AG08395 (cell line): Measurements from ENCODE around the gene GGT1.
A peak's percentile ranks its signal among the peaks of the same experiment; 100 is the strongest.
"Not testable (repeated sequence)": the region's sequence is repeated elsewhere in the genome, so short reads cannot be mapped to it uniquely, and the experiment has no call there.

Experiments used
- DNase-seq: peaks from one replicate; pipeline ENCODE4 v3.0.0; 2012; ENCODE audit warnings: mixed read lengths, low spot score

GGT1 gene

GRCh38 chr22:24584166-24584790 is 18.7 kb upstream of the GGT1 start:
- no peak for DNase-seq

GRCh38 chr22:24584871-24585411 is 18.1 kb upstream of the GGT1 start:
- no peak for DNase-seq

- no peak for DNase-seq
Measured at GRCh38 chr22:24585461-24585860, 17.5 kb upstream of the GGT1 start.

GRCh38 chr22:24585927-24586546 is 17.0 kb upstream of the GGT1 start:
- no peak for DNase-seq

DNA sequence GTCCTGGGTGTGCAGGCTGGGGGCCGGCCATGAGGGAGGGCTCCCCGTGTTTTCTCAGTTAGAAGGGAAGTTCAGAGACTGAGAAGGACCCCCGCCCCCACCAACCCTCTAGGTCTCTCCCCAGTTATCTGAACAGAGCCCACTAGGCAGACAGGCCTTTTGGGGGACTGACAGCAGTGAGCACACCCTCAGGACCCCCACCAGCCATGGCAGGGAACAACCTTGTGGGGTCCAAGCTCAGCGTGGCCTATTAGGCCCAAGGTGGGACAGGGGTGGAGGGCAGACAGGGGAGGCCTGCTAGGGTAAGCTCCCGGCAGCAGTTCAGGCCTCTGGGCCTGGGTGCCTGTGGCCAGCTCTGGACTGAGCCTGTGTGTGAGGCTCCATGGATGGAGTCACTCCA is 15.7 kb upstream of the GGT1 start:
- no peak for DNase-seq

DNA sequence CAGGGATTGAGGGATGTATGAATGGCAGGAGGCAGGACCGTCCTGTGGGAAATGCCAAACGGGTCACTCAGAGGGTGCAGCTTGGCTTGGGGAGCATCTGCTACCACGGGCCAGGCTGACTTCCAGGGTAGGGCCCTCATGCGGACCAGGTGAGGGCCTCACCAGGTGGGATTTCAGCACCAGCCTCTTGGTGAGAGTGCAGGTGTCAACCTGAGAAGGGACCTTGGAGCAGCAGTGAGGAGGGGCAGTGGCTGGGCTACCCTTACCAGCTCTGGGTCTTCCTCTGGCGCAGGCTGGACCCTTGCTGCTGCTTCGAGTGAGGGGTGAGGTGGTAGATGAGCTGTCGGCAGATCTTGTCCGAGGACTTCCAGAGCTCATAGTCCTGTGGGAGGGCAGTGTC is 15.0 kb upstream of the GGT1 start:
- no peak for DNase-seq

DNA sequence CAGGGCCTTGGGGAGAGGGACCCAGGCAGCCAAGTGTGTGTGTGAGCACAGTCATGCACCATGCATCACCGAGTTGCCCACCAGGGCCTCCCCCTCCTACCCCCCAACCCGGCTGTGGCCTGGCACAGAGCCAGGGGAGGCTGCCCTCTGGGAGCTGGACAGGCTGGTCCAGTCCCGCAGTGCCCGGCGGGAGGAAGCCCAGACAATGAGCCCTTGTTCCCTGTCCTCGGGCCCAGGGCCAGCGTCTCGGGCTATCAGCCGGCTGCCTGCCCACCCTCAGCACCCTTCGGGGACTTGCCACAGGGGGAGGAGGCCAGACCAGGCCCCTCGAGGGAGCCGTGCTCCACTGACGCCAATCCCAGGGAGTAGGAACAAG is 14.6 kb upstream of the GGT1 start:
- DNase-seq, result no peak

GRCh38 chr22:24588757-24589481 is 14.1 kb upstream of the GGT1 start:
- DNase-seq, result no peak

- DNase-seq, result no peak
Measured at GRCh38 chr22:24589518-24590030, 13.4 kb upstream of the GGT1 start.

- no peak for DNase-seq
Measured at GRCh38 chr22:24590596-24591173, 12.3 kb upstream of the GGT1 start.

DNA sequence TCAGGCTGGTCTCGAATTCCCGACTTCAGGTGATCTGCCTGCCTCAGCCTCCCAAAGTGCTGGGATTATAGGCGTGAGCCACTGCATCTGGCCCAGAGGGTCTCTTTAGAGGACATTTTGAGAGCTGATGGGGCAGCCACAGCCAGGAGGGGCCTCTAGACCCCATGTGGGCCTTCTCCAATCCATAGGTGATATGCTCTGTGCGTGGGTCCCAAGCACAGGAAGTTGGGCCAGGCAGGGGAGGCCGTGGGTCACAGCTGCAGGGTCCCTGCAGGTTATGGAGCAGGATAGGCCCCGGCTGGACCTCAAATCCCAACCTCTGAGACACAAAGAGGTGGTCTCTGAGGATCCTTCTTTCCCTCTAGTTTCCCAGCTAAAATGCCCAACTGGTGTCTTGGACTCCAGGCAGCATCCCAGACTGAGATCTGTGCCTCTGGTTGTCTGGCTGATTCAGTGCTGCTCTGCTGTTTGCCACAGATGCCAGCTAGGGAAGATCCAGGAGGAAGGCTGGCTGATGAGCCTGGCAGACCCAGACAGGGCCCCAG is 11.6 kb upstream of the GGT1 start:
- no peak for DNase-seq

DNA sequence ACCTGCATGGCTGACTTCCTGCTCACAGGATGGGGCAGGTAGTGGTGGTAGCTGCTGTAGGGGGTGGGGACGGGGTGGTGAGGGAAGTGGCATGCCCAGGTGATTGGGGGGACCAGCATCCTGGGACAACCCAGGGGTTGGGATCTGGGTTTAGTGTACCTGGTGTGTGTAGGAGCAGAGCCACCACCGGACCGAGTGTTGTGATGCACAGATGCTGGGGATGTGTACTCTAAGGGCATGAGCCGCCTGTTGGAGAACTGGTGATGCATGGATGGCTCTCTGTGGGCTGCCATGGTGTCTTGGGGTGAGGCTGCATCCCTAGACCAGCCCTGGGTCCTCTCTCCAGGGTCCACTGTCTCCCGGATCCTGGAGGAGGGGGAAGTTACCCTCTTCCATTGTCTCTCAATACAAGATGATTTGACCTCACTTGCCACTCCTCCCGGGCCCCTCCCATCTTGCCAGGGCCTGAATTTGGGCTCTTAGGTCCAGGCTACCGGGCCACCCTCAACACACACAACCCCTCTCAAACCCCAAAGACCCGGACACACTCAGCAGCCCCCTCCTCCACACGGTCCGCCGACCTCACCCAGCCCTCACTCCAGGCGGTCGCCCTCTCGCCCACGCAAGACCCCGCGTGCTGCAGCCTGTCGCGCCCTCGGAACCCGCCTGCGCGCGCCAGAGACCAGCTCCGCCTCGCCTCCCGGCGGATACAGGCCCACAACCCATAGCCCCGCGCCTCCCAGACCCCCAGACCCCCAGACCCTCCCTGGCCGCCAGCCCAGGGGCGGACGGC is 10.7 kb upstream of the GGT1 start:
- peak; percentile 31 for DNase-seq

- peak; percentile 96 for DNase-seq
Measured at GRCh38 chr22:24592851-24593558, 10.0 kb upstream of the GGT1 start, which contains the start of gene LRRC75B. TSS of gene LRRC75B (minus strand) at chr22:24593073. CDS start at chr22:24593039, 34 bp downstream.

DNA sequence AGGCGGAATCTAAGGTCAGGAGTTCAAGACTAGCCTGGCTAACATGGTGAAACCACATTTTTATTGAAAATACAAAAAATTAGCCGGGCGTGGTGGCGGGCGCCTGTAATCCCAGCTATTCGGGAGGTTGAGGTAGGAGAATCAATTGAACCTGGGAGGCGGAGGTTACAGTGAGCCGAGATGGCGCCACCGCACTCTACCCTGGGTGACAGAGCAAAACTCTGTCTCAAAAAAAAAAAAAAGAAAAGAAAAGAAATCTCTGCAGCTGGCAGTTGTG is 9.5 kb upstream of the GGT1 start:
- DNase-seq, result not testable (repeated sequence)

DNA sequence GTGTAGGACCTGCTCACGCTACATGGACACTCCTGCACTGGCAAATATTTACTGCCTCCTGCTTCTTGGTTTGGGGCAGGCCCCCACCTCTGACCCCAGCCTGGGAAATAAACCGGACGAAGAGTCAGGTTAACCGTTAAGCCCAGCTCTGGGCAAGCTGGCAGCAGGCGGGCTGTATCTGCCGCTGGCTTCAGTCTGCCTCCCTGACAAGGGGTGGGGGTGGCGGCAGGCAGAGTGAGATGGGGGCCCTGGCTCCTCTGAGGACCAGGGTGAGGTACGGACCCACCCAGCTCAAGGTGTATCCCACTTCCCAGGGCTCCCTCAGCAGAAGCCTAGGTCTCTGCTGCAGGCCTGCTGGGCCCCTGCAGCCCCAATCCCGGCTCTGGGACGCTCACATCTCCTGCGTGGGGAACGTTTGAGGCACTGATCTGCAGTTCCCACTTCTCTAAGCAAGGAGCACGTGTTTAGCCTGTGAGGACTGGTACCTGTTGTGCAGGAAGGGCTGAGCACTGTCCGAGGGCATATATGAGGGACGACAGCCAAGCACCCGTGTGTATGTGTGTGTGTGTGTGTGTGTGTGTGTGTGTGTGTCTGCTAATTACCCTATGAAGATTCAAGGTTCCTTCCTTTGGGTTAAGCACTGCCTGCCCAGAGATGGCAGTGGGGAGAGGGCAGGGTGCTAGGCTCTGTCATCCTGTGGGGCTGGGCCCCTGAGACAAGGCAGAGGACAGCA is 9.0 kb upstream of the GGT1 start:
- DNase-seq, result no peak

- DNase-seq, result no peak
Measured at GRCh38 chr22:24594569-24595120, 8.3 kb upstream of the GGT1 start.

DNA sequence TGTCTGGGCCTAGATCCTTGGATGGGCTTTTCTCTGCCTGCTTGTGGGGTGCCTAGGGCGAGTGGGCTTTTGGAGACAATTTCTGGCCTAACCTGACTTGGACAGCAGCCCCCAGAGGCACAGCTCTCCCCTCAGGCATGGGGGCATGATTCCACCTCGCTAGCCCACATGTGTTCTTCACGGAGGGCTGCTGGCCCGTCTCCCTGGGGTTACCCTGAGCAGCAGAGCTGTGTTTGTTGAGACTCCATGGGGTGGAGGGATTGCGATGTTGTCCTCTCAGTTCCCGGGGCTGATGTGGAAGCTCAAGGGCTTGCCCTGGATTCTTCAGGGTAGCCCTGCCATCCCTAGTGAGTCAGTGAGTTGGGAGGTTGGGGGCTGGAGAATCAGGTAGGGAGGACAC is 7.8 kb upstream of the GGT1 start:
- DNase-seq, result no peak

DNA sequence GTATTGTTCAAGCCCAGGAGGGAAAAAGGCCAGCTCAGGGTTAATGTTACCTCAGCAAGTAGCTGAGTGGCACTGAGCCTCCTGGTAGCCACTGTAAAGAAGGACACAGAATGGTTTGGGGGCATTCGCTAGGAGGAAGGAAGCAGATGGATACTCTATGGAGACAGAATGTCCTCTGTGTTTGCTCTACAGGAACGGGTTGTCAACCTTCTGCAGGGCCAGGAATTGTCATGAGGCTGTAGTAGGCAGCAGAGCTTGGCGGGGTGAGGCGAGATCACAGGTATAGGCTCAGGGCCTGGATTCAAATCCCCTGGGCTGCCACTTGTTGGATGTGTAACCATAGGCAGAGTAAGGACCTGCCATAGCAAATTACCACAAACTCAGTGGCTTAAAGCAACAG is 7.1 kb upstream of the GGT1 start:
- no peak for DNase-seq

DNA sequence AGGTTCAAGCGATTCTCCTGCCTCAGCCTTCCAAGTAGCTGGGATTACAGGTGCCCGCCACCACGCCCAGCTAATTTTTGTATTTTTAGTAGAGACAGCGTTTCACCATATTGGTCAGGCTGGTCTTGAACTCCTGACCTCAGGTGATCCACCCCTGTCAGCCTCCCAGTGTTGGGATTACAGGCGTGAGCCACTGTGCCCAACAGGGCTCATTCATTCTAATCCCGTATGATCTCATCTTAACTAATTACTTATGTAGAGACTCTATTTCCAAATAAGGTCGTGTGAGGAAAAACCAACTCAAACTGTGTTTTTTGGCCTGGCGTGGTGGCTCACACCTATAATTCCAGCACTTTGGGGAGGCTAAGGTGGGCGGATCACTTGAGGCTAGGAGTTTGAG is 5.9 kb upstream of the GGT1 start:
- not testable (repeated sequence) for DNase-seq

DNA sequence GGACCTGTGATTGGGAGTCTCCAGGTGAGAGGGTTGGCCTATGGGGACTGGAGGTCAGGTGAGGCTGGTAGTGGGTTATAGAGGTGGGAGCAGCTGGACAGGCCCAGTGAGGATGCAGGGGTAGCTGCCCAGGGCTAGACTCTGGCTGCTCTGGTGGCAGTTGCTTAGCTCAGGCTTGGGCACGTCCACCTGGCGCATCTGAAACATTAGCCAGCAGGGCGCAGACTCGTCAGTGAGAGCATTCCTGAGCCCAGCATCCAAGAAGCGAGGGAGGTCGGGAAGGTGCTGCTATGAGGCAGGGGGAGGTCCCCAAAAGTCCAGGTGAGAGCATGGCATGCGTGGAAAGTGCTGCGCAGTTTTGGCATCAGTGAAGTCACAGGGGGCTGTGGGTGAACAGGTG is 3.5 kb upstream of the GGT1 start:
- DNase-seq, result no peak
